Measurements from ENCODE around the gene HSD3B7. TPM values are rescaled to one million over a fixed set of nuclear protein-coding genes. Genes with fewer than 3 reads are reported as not detected.
"Not testable (repeated sequence)": the region's sequence is repeated elsewhere in the genome, so short reads cannot be mapped to it uniquely, and the experiment has no call there.

HSD3B7 gene
- total and polyA plus RNA-seq, 10 donors: 5.3 to 24.5 (median 18.1) TPM

- H3K27ac ChIP-seq: no peak overlapping the region
- DNase-seq: no peak
- peaks cover 0 to 13% (median 6%) of the 10 kb centered on the region in 6 donors for H3K4me1 ChIP-seq
- H3K9me3 ChIP-seq: no peaks in the 10 kb centered on the region
- WGBS, 5 donors: 82 to 94% (median 88%) methylated on average over 5 of the region's 5 CpGs
- TF ChIP-seq POLR2AphosphoS5 (IDR thresholded peaks at IDR 0.05) (no peak), CTCF (IDR thresholded peaks at IDR 0.05 in 8 of 11, conservative IDR thresholded peaks at IDR 0.05 in 3 of 11) (no peak), POLR2A (IDR thresholded peaks at IDR 0.05) (no peak)
- intact Hi-C loops (cut with DNase I; ENCODE audit: low total_unique reads): no loop called here
- H3K4me3 ChIP-seq: no peak overlapping the region
- no peaks in the 10 kb centered on the region for H3K36me3 ChIP-seq
- H3K27me3 ChIP-seq (replicated peaks in 1 of 7): peaks cover 0 to 62% (median 20%) of the 10 kb centered on the region in 7 donors
Measured at GRCh38 chr16:31008551-31008950, 23.5 kb downstream of the HSD3B7 start.

- peaks cover 0 to 62% (median 20%) of the 10 kb centered on the region in 7 donors for H3K27me3 ChIP-seq (replicated peaks in 1 of 7)
- no peak overlapping the region for H3K4me3 ChIP-seq
- peaks cover 0 to 13% (median 6%) of the 10 kb centered on the region in 6 donors for H3K4me1 ChIP-seq
- TF ChIP-seq POLR2AphosphoS5 (IDR thresholded peaks at IDR 0.05) (no peak), CTCF (IDR thresholded peaks at IDR 0.05 in 8 of 11, conservative IDR thresholded peaks at IDR 0.05 in 3 of 11) (no peak), POLR2A (IDR thresholded peaks at IDR 0.05) (no peak)
- H3K27ac ChIP-seq: no peak overlapping the region
- H3K36me3 ChIP-seq: no peaks in the 10 kb centered on the region
- 72 to 92% (median 81%) methylated on average over 7 of the region's 7 CpGs for WGBS, 5 donors
- intact Hi-C loops (cut with DNase I; ENCODE audit: low total_unique reads): no loop called here
- no peak for DNase-seq
- H3K9me3 ChIP-seq: no peaks in the 10 kb centered on the region
Measured at GRCh38 chr16:31009120-31009519, 24.1 kb downstream of the HSD3B7 start.

- Histone ChIP-seq H3K27ac (no peak overlapping the region), H3K27me3 (replicated peaks in 1 of 7) (peaks cover 0 to 62% (median 20%) of the 10 kb centered on the region in 7 donors), H3K4me3 (peak overlapping the region in 2 of 8 donors; percentile 27 to 63), H3K9me3 (no peaks in the 10 kb centered on the region), H3K36me3 (no peaks in the 10 kb centered on the region), H3K4me1 (peaks cover 0 to 13% (median 6%) of the 10 kb centered on the region in 6 donors)
- intact Hi-C loops (cut with DNase I; ENCODE audit: low total_unique reads): no loop called here
- DNase-seq: no peak
- TF ChIP-seq CTCF (IDR thresholded peaks at IDR 0.05 in 8 of 11, conservative IDR thresholded peaks at IDR 0.05 in 3 of 11) (no peak), POLR2A (IDR thresholded peaks at IDR 0.05) (no peak), POLR2AphosphoS5 (IDR thresholded peaks at IDR 0.05) (no peak)
- WGBS, 5 donors: 16 to 42% (median 19%) methylated on average over 14 to 36 of the region's 36 CpGs
Measured at GRCh38 chr16:31009894-31010584, 25.0 kb downstream of the HSD3B7 start.

- peak within 1 kb of the TSS in 4 of 8 donors; percentile 13 to 63 (median 25) for H3K4me3 ChIP-seq
- TF ChIP-seq POLR2A (IDR thresholded peaks at IDR 0.05) (no peak), CTCF (IDR thresholded peaks at IDR 0.05 in 8 of 11, conservative IDR thresholded peaks at IDR 0.05 in 3 of 11) (no peak), POLR2AphosphoS5 (IDR thresholded peaks at IDR 0.05) (no peak)
- H3K9me3 ChIP-seq: no peaks in the 10 kb centered on the region
- intact Hi-C loops (cut with DNase I; ENCODE audit: low total_unique reads): no loop called here
- H3K4me1 ChIP-seq: peaks cover 0 to 13% (median 6%) of the 10 kb centered on the region in 6 donors
- H3K36me3 ChIP-seq: no peaks in the 10 kb centered on the region
- no peak within 1 kb of the TSS for H3K27ac ChIP-seq
- 10 to 21% (median 14%) methylated on average over 24 to 45 of the region's 45 CpGs for WGBS, 5 donors
- DNase-seq: no peak
- H3K27me3 ChIP-seq (replicated peaks in 1 of 7): peaks cover 0 to 65% (median 20%) of the 10 kb centered on the region in 7 donors
Measured at GRCh38 chr16:31010585-31011325, 25.7 kb downstream of the HSD3B7 start, which contains the start of gene STX1B. Gene STX1B (minus strand): TSS chr16:31010638. CDS start chr16:31010396, 242 bp downstream.

GRCh38 chr16:31011815-31012214 lies 26.8 kb downstream of the HSD3B7 start:
- H3K36me3 ChIP-seq; intact Hi-C loops (cut with DNase I; ENCODE audit: low total_unique reads); H3K9me3 ChIP-seq; H3K27ac ChIP-seq; DNase-seq; H3K4me3 ChIP-seq: not testable (repeated sequence)
- peaks cover 0 to 13% (median 7%) of the 10 kb centered on the region in 6 donors for H3K4me1 ChIP-seq
- 79 to 94% (median 86%) methylated on average over 7 of the region's 7 CpGs for WGBS, 5 donors
- peaks cover 0 to 65% (median 20%) of the 10 kb centered on the region in 7 donors for H3K27me3 ChIP-seq (replicated peaks in 1 of 7)

GRCh38 chr16:31013292-31013691 lies 28.3 kb downstream of the HSD3B7 start:
- intact Hi-C loops (cut with DNase I; ENCODE audit: low total_unique reads); H3K36me3 ChIP-seq; DNase-seq; H3K27ac ChIP-seq; H3K4me3 ChIP-seq; H3K9me3 ChIP-seq: not testable (repeated sequence)
- peaks cover 0 to 50% (median 20%) of the 10 kb centered on the region in 7 donors for H3K27me3 ChIP-seq (replicated peaks in 1 of 7)
- peaks cover 0 to 13% (median 7%) of the 10 kb centered on the region in 6 donors for H3K4me1 ChIP-seq

Measured in spleen (tissue), 11 donors.